CD4-positive, alpha-beta T cell (primary cell): ENCODE measurements around the gene TTC33. TPM values are rescaled to one million over a fixed set of nuclear protein-coding genes. Genes with fewer than 3 reads are reported as not detected.

Experiments used
- ATAC-seq: fragments of 200-7000 bp; cut with Tn5 transposase; one replicate; pipeline ENCODE4 v1.10.0; 2022; ENCODE audit warnings: mild to moderate bottlenecking; ENCODE audit not compliant: poor library complexity
- CTCF ChIA-PET: fragments of 350-600 bp; sonication (Branson Sonifier 250); formaldehyde crosslinking; loops from one replicate; lab custom pipeline; 2021; ENCODE audit warnings: antibody characterized with exemption, inconsistent platforms; lab: Charles Lee
- POLR2A ChIA-PET: fragments of 350-600 bp; sonication (Branson Sonifier 250); formaldehyde crosslinking; loops from one replicate; lab custom pipeline; 2021; ENCODE audit warnings: antibody characterized with exemption, inconsistent platforms; lab: Charles Lee
- DNase-seq, 14 experiments: peaks; one replicate each; pipeline ENCODE4 v3.0.0-alpha.2; 2013 to 2020; ENCODE audit warnings: mixed read lengths in 2 of 14
- H3K27ac ChIP-seq, 2 donors: one replicate each; pipeline versions ENCODE4 v1.5.1 to v1.7.0; 2013; ENCODE audit warnings: low read length in 2 of 2, low read depth in 1 of 2, mild to moderate bottlenecking in 1 of 2
- H3K27me3 ChIP-seq, 2 experiments: 1 replicate in 1 of 2; 2 replicates in 1 of 2; pipeline versions ENCODE4 v1.6.1 to v1.7.0; 2013; ENCODE audit warnings: low read length in 2 of 2, control low read depth in 1 of 2, mild to moderate bottlenecking in 1 of 2, moderate library complexity in 1 of 2; ENCODE audit not compliant: insufficient read depth in 2 of 2, control insufficient read depth in 1 of 2
- H3K36me3 ChIP-seq: one replicate; pipeline ENCODE4 v1.6.1; 2013; ENCODE audit warnings: low read length, control low read depth; ENCODE audit not compliant: insufficient read depth
- H3K4me1 ChIP-seq: one replicate; pipeline ENCODE4 v1.6.1; 2013; ENCODE audit warnings: low read length, control low read depth; ENCODE audit not compliant: insufficient read depth
- H3K4me3 ChIP-seq: one replicate; pipeline ENCODE4 v1.5.1; 2013; ENCODE audit warnings: mild to moderate bottlenecking, low read length, moderate library complexity
- H3K9me3 ChIP-seq, 2 experiments: 1 replicate in 1 of 2; 2 replicates in 1 of 2; pipeline versions ENCODE4 v1.6.1 to v1.7.0; 2013; ENCODE audit warnings: low read length in 2 of 2, mild to moderate bottlenecking in 2 of 2, control low read depth in 1 of 2, moderate library complexity in 1 of 2; ENCODE audit not compliant: control insufficient read depth in 1 of 2, insufficient read depth in 1 of 2
- H3K27ac Mint-ChIP-seq: one replicate; pipeline ENCODE4 v1.8.0; 2020; ENCODE audit warnings: mixed read lengths
- H3K27me3 Mint-ChIP-seq: one replicate; pipeline ENCODE4 v1.8.0; 2021; ENCODE audit warnings: mixed read lengths
- H3K36me3 Mint-ChIP-seq: one replicate; pipeline ENCODE4 v1.8.0; 2021; ENCODE audit warnings: low read depth, mixed read lengths
- H3K4me1 Mint-ChIP-seq: one replicate; pipeline ENCODE4 v1.8.0; 2021; ENCODE audit warnings: low read depth, mixed read lengths
- H3K4me3 Mint-ChIP-seq: one replicate; pipeline ENCODE4 v1.8.0; 2020; ENCODE audit warnings: mild to moderate bottlenecking, mixed read lengths
- H3K9me3 Mint-ChIP-seq: one replicate; pipeline ENCODE4 v1.8.0; 2020; ENCODE audit warnings: mixed read lengths
- intact Hi-C, 2 experiments: fragments of 100-400 bp; cut with DNase I in 1 of 2; cut with micrococcal nuclease in 1 of 2; formaldehyde crosslinking; loops; one replicate each; pipeline versions ENCODE4 v1.15.1 to v1.9.0; 2023 to 2025; cut with DNase I, micrococcal nuclease
- total RNA-seq, 174 experiments: library from RNA in 2 of 174; stranded (reverse) in 2 of 174; gene quantifications; one replicate each; pipeline ENCODE4 v1.2.3 and lab custom pipeline; 2021 to 2026
- TF ChIP-seq, protein P1 (sequence below): fragments of 200-600 bp; IDR thresholded peaks from one replicate; pipeline ENCODE4 v1.8.0; 2022; ENCODE audit warnings: antibody characterized with exemption, mild to moderate bottlenecking

Gene TTC33
- total RNA-seq, 2 experiments from 2014 or later = 8.7 to 12.0 TPM

DNA sequence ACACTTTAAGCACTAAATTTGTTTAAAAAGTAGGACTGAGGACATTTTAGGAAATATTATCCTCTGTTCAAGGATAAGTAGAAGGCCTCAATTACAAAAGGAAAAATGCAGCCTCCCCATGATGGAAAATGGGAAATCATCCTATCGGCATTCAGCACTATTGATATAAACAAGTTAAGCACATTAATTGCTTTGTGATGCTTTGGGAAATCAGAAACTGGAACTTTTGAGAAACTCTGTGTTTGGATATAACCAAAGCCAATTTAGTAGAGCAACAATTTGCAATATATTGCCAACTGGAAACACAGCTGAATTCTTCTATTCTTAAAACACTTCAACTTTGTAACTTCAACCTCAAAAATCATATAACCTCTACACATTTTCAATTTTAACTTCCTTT is 141.3 kb downstream of the TTC33 start:
- intact Hi-C loops = no loop called here
- no peaks in the 10 kb centered on the region for H3K27me3 Mint-ChIP-seq
- Histone ChIP-seq H3K4me1 (peaks cover 3% of the 10 kb centered on the region), H3K27ac (no peak overlapping the region), H3K36me3 (no peaks in the 10 kb centered on the region), H3K9me3 (no peaks in the 10 kb centered on the region), H3K4me3 (no peak overlapping the region), H3K27me3 (no peaks in the 10 kb centered on the region)
- H3K4me3 Mint-ChIP-seq = no peak overlapping the region
- CTCF ChIA-PET = no interaction called here
- peaks cover 35% of the 10 kb centered on the region for H3K4me1 Mint-ChIP-seq
- H3K27ac Mint-ChIP-seq = peak overlapping the region; percentile 67
- POLR2A ChIA-PET = interaction anchor here (0.8 to 1.1 kb wide), 5 partner anchors 9 to 69 kb away, joined by 3 read pairs; partner anchors contain the start of gene PTGER4
- DNase-seq = no peak
- no peaks in the 10 kb centered on the region for H3K36me3 Mint-ChIP-seq
- no peak for ATAC-seq
- TF ChIP-seq, protein P1, sequence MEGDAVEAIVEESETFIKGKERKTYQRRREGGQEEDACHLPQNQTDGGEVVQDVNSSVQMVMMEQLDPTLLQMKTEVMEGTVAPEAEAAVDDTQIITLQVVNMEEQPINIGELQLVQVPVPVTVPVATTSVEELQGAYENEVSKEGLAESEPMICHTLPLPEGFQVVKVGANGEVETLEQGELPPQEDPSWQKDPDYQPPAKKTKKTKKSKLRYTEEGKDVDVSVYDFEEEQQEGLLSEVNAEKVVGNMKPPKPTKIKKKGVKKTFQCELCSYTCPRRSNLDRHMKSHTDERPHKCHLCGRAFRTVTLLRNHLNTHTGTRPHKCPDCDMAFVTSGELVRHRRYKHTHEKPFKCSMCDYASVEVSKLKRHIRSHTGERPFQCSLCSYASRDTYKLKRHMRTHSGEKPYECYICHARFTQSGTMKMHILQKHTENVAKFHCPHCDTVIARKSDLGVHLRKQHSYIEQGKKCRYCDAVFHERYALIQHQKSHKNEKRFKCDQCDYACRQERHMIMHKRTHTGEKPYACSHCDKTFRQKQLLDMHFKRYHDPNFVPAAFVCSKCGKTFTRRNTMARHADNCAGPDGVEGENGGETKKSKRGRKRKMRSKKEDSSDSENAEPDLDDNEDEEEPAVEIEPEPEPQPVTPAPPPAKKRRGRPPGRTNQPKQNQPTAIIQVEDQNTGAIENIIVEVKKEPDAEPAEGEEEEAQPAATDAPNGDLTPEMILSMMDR = no peak
- peaks cover 3% of the 10 kb centered on the region for H3K9me3 Mint-ChIP-seq

DNA sequence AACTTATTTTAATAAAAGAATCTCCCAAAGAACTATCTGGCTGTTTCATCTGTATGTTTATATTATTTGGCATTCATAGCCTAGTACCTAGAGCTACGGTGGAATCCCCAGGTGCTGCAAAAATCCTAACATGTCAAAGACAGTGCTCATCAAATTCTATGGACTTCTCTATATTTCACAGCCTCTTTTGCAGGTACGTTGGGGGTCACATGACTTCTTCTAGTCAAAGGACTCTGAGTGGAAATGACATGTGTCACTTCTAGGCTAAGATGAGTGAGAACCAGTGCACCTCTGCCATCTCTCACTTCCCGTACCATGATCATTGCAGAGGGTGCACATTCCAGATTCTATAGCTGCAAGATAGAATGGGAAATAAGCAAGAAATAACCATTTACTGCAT is 148.6 kb downstream of the TTC33 start:
- no peaks in the 10 kb centered on the region for H3K27me3 ChIP-seq
- H3K4me1 ChIP-seq = peaks cover 21% of the 10 kb centered on the region
- H3K27ac Mint-ChIP-seq = no peak overlapping the region
- H3K27ac ChIP-seq = no peak overlapping the region
- H3K4me3 Mint-ChIP-seq = no peak overlapping the region
- H3K36me3 Mint-ChIP-seq = no peaks in the 10 kb centered on the region
- peaks cover 3% of the 10 kb centered on the region for H3K9me3 Mint-ChIP-seq
- ATAC-seq = no peak
- no peaks in the 10 kb centered on the region for H3K27me3 Mint-ChIP-seq
- TF ChIP-seq, protein P1 = no peak
- intact Hi-C loops = no loop called here
- no peak overlapping the region for H3K4me3 ChIP-seq
- ChIA-PET POLR2A (interaction anchor here (0.5 kb wide), 1 partner anchor 76 kb away, joined by 3 read pairs; no protein-coding TSS in a partner anchor), CTCF (interaction anchor here (1.4 kb wide), 1 partner anchor 16 kb away, joined by 3 read pairs; no protein-coding TSS in a partner anchor)
- DNase-seq = no peak
- no peaks in the 10 kb centered on the region for H3K9me3 ChIP-seq
- H3K36me3 ChIP-seq = no peaks in the 10 kb centered on the region
- H3K4me1 Mint-ChIP-seq = peaks cover 34% of the 10 kb centered on the region

DNA sequence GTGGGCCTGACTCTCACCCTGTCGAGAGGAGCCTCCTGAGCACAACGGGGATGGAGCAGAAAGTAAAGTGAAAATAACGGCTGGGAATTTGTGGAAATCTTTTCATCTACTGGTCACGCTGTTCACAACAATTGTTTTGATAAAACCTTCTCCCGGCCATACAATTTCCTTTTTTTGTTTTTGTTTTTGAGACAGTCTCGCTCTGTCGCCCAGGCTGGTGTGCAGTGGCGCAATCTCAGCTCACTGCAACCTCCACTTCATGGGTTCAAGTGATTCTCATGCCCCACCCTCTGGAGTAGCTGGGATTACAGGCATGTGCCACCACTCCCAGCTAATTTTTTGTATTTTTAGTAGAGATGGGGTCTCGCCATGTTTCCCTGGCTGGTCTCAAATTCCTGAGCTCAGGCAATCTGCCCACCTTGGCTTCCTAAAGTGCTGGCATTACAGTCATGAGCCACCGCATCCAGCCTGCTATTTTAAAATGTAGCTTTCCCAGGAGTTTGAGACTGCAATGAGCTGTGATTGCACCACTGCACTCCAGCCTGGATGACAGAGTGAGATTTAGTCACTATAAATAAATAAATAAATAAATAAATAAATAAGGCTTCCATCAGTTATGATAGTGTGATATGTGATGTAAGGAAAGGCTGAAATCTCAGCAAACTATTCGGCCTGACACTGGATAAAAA is 149.5 kb downstream of the TTC33 start:
- ATAC-seq (no peak), DNase-seq (no peak)
- peak overlapping the region; percentile 18 for H3K4me3 ChIP-seq
- Mint-ChIP-seq H3K4me1 (peaks cover 44% of the 10 kb centered on the region), H3K9me3 (peaks cover 3% of the 10 kb centered on the region), H3K27ac (peak overlapping the region; percentile 38), H3K4me3 (peak overlapping the region; percentile 70), H3K27me3 (no peaks in the 10 kb centered on the region), H3K36me3 (no peaks in the 10 kb centered on the region)
- H3K9me3 ChIP-seq = no peaks in the 10 kb centered on the region
- CTCF ChIA-PET = interaction anchor here (1.4 kb wide), 1 partner anchor 17 kb away, joined by 3 read pairs; no protein-coding TSS in a partner anchor
- peaks cover 21% of the 10 kb centered on the region for H3K4me1 ChIP-seq
- intact Hi-C loops = no loop called here
- no peaks in the 10 kb centered on the region for H3K36me3 ChIP-seq
- peak overlapping the region in 1 of 2 donors; percentile 53 for H3K27ac ChIP-seq
- TF ChIP-seq, protein P1 = no peak
- POLR2A ChIA-PET = interaction anchor here (0.8 to 1.8 kb wide), 5 partner anchors 13 to 92 kb away, joined by 3 to 10 read pairs (median 3); no protein-coding TSS in a partner anchor
- H3K27me3 ChIP-seq = no peaks in the 10 kb centered on the region
